Measurements from ENCODE around the gene TMPRSS4.

TMPRSS4 gene

GRCh38 chr11:118117790-118118601, 41.1 kb downstream of the TMPRSS4 start:
- Histone ChIP-seq H3K36me3 (ENCODE audit: low read depth) (no peaks in the 10 kb centered on the region), H3K4me3 (ENCODE audit: severe bottlenecking) (no peak overlapping the region), H3K4me1 (ENCODE audit: insufficient read depth, poor library complexity, severe bottlenecking) (no peaks in the 10 kb centered on the region), H3K27ac (ENCODE audit: poor library complexity, severe bottlenecking) (no peak overlapping the region), H3K9me3 (ENCODE audit: severe bottlenecking) (no peaks in the 10 kb centered on the region), H3K27me3 (ENCODE audit: insufficient read depth, poor library complexity, severe bottlenecking) (no peaks in the 10 kb centered on the region)
- ATAC-seq (ENCODE audit: low read depth) (no peak), DNase-seq (ENCODE audit: low spot score) (no peak)
- no peak for TF ChIP-seq CTCF (IDR thresholded peaks at IDR 0.05; ENCODE audit: poor library complexity, severe bottlenecking)

- no peak overlapping the region for H3K27ac ChIP-seq (ENCODE audit: poor library complexity, severe bottlenecking)
- H3K27me3 ChIP-seq (ENCODE audit: insufficient read depth, poor library complexity, severe bottlenecking) = no peaks in the 10 kb centered on the region
- DNase-seq (ENCODE audit: low spot score) = no peak
- no peak overlapping the region for H3K4me3 ChIP-seq (ENCODE audit: severe bottlenecking)
- no peak for ATAC-seq (ENCODE audit: low read depth)
- no peak for TF ChIP-seq CTCF (IDR thresholded peaks at IDR 0.05; ENCODE audit: poor library complexity, severe bottlenecking)
- H3K4me1 ChIP-seq (ENCODE audit: insufficient read depth, poor library complexity, severe bottlenecking) = no peaks in the 10 kb centered on the region
- no peaks in the 10 kb centered on the region for H3K9me3 ChIP-seq (ENCODE audit: severe bottlenecking)
- no peaks in the 10 kb centered on the region for H3K36me3 ChIP-seq (ENCODE audit: low read depth)
Observed at GRCh38 chr11:118120793-118121192, 43.9 kb downstream of the TMPRSS4 start.

GRCh38 chr11:118124929-118125535, 48.2 kb downstream of the TMPRSS4 start:
- H3K9me3 ChIP-seq (ENCODE audit: severe bottlenecking) = no peaks in the 10 kb centered on the region
- H3K4me3 ChIP-seq (ENCODE audit: severe bottlenecking) = no peak overlapping the region
- DNase-seq (ENCODE audit: low spot score) (no peak), ATAC-seq (ENCODE audit: low read depth) (no peak)
- TF ChIP-seq CTCF (IDR thresholded peaks at IDR 0.05; ENCODE audit: poor library complexity, severe bottlenecking) = no peak
- no peak overlapping the region for H3K27ac ChIP-seq (ENCODE audit: poor library complexity, severe bottlenecking)
- no peaks in the 10 kb centered on the region for H3K27me3 ChIP-seq (ENCODE audit: insufficient read depth, poor library complexity, severe bottlenecking)
- H3K36me3 ChIP-seq (ENCODE audit: low read depth) = no peaks in the 10 kb centered on the region
- H3K4me1 ChIP-seq (ENCODE audit: insufficient read depth, poor library complexity, severe bottlenecking) = no peaks in the 10 kb centered on the region

- Histone ChIP-seq H3K36me3 (ENCODE audit: low read depth) (no peaks in the 10 kb centered on the region), H3K4me3 (ENCODE audit: severe bottlenecking) (no peak overlapping the region), H3K9me3 (ENCODE audit: severe bottlenecking) (no peaks in the 10 kb centered on the region), H3K27me3 (ENCODE audit: insufficient read depth, poor library complexity, severe bottlenecking) (no peaks in the 10 kb centered on the region), H3K27ac (ENCODE audit: poor library complexity, severe bottlenecking) (no peak overlapping the region), H3K4me1 (ENCODE audit: insufficient read depth, poor library complexity, severe bottlenecking) (no peaks in the 10 kb centered on the region)
- DNase-seq (ENCODE audit: low spot score) (no peak), ATAC-seq (ENCODE audit: low read depth) (peak; percentile 33; the same call in 1 of the 3 replicates)
- no peak for TF ChIP-seq CTCF (IDR thresholded peaks at IDR 0.05; ENCODE audit: poor library complexity, severe bottlenecking)
Observed at GRCh38 chr11:118126082-118126838, 49.4 kb downstream of the TMPRSS4 start.
